Hair follicular keratinocyte (primary cell): ENCODE measurements around the gene MLXIPL. TPM values are rescaled to one million over a fixed set of nuclear protein-coding genes. Genes with fewer than 3 reads are reported as not detected.

Experiments used
- total RNA-seq: library from RNA; depleted of rRNA; stranded (reverse); fragments of >200 nt; gene quantifications from 2 replicates; pipeline ENCODE4 v1.2.3, GENCODE V29; 2015

Gene MLXIPL
- total RNA-seq, result 0.04 TPM in 1 of 2 replicates, not detected in the other

DNA sequence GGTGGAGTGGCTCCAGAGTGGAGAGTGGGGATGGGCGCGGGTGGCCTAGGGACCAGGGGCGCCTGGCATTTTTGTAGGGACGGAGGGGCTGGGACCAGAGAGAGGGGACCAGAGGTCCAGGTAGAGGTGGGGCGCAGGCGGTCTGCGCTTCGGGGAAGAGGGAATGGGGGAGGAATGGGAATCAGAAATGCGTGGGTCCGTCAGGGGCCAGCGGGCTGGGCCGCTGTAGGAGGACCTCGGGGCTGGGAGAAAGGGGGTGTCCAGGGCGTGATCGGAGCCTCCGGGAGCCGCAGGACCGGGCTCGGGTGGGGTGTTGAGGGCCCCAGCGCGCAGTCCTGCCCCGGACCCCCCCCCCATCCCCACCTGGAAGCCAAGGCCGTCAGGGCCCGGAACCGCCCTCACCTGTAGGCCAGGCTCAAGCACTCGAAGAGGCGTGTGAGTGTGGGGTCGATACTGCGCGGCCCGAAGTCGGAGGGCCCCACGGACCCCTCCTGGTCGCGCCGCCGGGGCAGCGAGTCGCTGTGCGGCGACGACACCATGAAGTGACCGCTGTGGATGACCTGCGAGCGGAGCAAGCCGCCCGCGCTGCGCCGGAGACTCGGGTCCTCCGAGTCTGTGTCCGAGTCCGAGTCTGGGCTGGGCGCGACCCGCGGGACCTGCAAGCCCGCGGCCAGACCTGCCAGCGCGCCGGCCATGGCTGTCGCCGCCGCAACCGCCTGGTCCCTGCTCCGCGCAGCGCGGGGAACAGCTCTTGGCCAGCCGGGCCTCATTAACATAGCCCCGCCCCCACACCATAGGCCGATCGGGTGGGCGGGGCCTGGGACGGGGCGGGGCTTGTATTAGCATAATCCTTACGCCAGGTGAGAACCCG is at the start of gene MLXIPL:
Gene MLXIPL (minus strand): TSS at position 725 of the 871 bp plus-strand sequence. CDS start 30 bp downstream, at position 695.

DNA sequence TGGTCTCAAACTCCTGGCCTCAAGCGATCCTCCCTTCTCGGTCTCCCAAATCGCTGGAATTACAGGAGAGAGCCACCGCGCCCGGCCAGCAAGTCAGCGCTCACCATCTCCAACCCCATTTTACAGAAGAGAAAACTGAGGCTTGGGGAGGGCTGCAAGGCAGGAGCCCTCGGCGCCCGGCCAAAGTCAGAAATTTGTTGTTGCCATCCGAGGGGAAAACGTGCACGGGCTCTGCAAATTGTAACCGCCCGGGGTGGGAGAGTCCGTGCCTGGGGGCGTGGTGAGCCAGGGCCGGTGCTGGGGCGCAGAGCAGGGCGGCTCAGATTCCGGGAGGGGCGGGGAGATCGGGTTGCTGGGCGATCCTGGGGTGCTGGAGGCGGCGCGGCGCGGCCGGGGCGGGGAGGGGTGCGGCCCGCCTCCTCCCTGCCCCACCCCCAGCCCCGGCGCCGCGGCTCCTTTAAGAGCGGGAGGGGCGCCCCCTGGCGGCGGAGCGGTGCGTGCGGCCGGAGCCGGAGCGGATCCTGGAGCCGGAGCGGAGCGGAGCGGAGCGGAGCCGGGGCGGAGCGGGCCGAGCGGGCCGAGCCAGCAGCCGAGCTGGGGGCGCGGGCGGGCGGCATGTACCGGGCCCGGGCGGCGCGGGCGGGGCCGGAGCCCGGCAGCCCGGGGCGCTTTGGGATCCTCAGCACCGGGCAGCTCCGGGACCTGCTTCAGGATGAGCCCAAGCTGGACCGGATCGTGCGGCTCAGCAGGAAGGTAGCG is 43.2 kb upstream of the MLXIPL start, which contains the start of gene VPS37D:
Gene VPS37D (plus strand): TSS at position 488 of the 759 bp plus-strand sequence. CDS start 128 bp downstream, at position 616.

DNA sequence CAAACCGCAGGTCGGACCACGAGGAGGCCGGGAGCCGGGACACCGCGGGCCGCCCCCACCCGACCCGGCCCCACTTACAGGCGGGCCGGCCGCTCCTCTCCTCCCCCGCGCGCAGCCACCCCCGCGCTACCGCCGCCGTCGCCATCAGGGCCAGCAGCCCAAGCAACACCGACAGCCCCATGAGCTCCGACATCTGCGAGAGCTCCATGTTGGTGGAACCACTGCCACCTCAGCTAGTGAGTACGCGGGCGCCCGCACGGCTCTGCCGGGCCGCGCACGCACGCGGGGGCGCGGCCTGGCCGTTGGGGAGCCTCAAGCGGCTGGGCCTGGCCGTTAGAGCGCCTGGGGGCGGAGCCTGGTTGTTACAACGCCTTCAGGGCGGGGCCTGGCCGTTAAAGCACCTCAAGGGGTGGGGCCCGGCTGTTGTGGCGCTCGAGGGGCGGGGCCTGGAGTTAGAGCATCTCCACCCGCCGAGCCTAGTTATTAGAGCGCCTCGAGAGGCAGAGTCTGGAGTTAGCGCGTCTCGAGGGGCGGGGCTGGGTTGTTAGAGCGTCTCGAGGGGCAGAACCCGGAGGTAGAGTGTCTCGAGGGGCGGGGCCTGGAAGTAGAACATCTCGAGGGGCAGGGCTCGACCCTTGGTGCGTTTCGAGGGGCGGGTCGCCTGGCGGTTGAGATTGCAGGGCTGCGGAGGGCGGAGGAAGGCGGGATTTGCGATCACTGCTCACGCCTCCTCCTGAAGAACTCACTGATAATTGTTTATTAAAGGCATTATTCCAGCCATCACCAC is 45.8 kb downstream of the MLXIPL start, which contains the start of gene TBL2:
Gene TBL2 (minus strand): TSS at position 238 of the 787 bp plus-strand sequence. CDS start 30 bp downstream, at position 208.

GRCh38 chr7:73557397-73558257 is 66.7 kb downstream of the MLXIPL start, which contains the start of gene BCL7B:
TSS of gene BCL7B (minus strand) at chr7:73557690. CDS start at chr7:73557578, 112 bp downstream.

Other genes starting within 250 kb of the MLXIPL start
- 0.16 and 0.27 TPM in 2 replicates for gene FZD9, start 190.7 kb downstream of the MLXIPL start, total RNA-seq
- 28.0 and 28.2 TPM in 2 replicates for gene BAZ1B, start 102.2 kb downstream of the MLXIPL start, total RNA-seq
- gene BCL7B, start 66.8 kb downstream of the MLXIPL start, total RNA-seq, result 41.5 and 52.1 TPM in 2 replicates
- 46.5 and 50.5 TPM in 2 replicates for gene TBL2, start 45.9 kb downstream of the MLXIPL start, total RNA-seq
- 2.3 and 2.9 TPM in 2 replicates for gene VPS37D, start 43.3 kb upstream of the MLXIPL start, total RNA-seq
- gene DNAJC30, start 58.9 kb upstream of the MLXIPL start, total RNA-seq, result 2.6 and 3.9 TPM in 2 replicates
- gene BUD23, start 59.1 kb upstream of the MLXIPL start, total RNA-seq, result 75.0 and 85.3 TPM in 2 replicates
- 10.0 and 19.6 TPM in 2 replicates for gene STX1A, start 95.1 kb upstream of the MLXIPL start, total RNA-seq
- 17.0 and 29.6 TPM in 2 replicates for gene ABHD11, start 114.3 kb upstream of the MLXIPL start, total RNA-seq
- not detected in 2 replicates for gene CLDN3, start 145.7 kb upstream of the MLXIPL start, total RNA-seq
- 0.53 and 1.5 TPM in 2 replicates for gene CLDN4, start 206.5 kb upstream of the MLXIPL start, total RNA-seq
- gene METTL27, start 218.0 kb upstream of the MLXIPL start, total RNA-seq, result 1.1 and 3.2 TPM in 2 replicates
- gene TMEM270, start 236.6 kb upstream of the MLXIPL start, total RNA-seq, result not detected in 2 replicates